WTC11 (cell line): ENCODE data around the gene LRRC8D. TPM values are rescaled to one million over a fixed set of nuclear protein-coding genes. Genes with fewer than 3 reads are reported as not detected.

Experiments used
- ATAC-seq: fragments of 200-7000 bp; cut with Tn5 transposase; 2 replicates; pipeline ENCODE4 v1.10.0; 2021; ENCODE audit warnings: mild to moderate bottlenecking, moderate library complexity
- CTCF ChIA-PET: fragments of 300-600 bp; sonication (Branson Sonifier 250); formaldehyde crosslinking; loops from one replicate; lab custom pipeline; 2021; ENCODE audit warnings: antibody characterized with exemption; lab: Charles Lee
- POLR2A ChIA-PET: fragments of 350-600 bp; sonication (Branson Sonifier 250); formaldehyde crosslinking; loops from one replicate; lab custom pipeline; 2021; ENCODE audit warnings: antibody characterized with exemption; lab: Charles Lee
- DNase-seq: peaks from one replicate; pipeline ENCODE4 v3.0.0; 2021; ENCODE audit warnings: low spot score
- H3K27ac Mint-ChIP-seq: 2 replicates; pipeline ENCODE4 v1.8.0; 2021; ENCODE audit warnings: mixed read lengths
- H3K27me3 Mint-ChIP-seq: 2 replicates; pipeline ENCODE4 v1.8.0; 2021; ENCODE audit warnings: low read depth, mild to moderate bottlenecking, moderate library complexity, mixed read lengths
- H3K36me3 Mint-ChIP-seq: 2 replicates; pipeline ENCODE4 v1.8.0; 2021; ENCODE audit warnings: mixed read lengths
- H3K4me1 Mint-ChIP-seq: 2 replicates; pipeline ENCODE4 v1.8.0; 2022; ENCODE audit warnings: mixed read lengths
- H3K4me3 Mint-ChIP-seq: 2 replicates; pipeline ENCODE4 v1.8.0; 2021; ENCODE audit warnings: mild to moderate bottlenecking, moderate library complexity, mixed read lengths
- H3K9me3 Mint-ChIP-seq: 2 replicates; pipeline ENCODE4 v1.8.0; 2021; ENCODE audit warnings: mixed read lengths
- AR ChIP-seq: fragments of 250-450 bp; sonication (Bioruptor Pico); IDR thresholded peaks from 2 replicates; pipeline ENCODE4 v1.9.0; 2021; ENCODE audit warnings: mild to moderate bottlenecking
- CDX4 ChIP-seq: fragments of 250-450 bp; sonication (Bioruptor Pico); IDR thresholded peaks from 2 replicates; pipeline ENCODE4 v1.9.0; 2021; ENCODE audit warnings: moderate library complexity, mild to moderate bottlenecking, inconsistent platforms, borderline replicate concordance
- CREB1 ChIP-seq: sonication (generic); formaldehyde crosslinking; IDR thresholded peaks from 2 replicates; pipeline ENCODE4 v1.8.0; 2023; ENCODE audit warnings: mild to moderate bottlenecking, missing genetic modification reagents
- CTCF ChIP-seq: fragments of 200-600 bp; IDR thresholded peaks from 2 replicates; pipeline ENCODE4 v1.8.0; 2022; ENCODE audit warnings: antibody characterized with exemption
- E2F1 ChIP-seq: sonication (generic); formaldehyde crosslinking; IDR thresholded peaks from 2 replicates; pipeline ENCODE4 v1.8.0; 2022; ENCODE audit warnings: mild to moderate bottlenecking, missing genetic modification reagents
- E2F5 ChIP-seq: sonication (generic); formaldehyde crosslinking; IDR thresholded peaks from 2 replicates; pipeline ENCODE4 v1.8.1; 2022; ENCODE audit warnings: mild to moderate bottlenecking, moderate library complexity, missing genetic modification reagents
- FOXP4 ChIP-seq: sonication (generic); formaldehyde crosslinking; IDR thresholded peaks from 2 replicates; pipeline ENCODE4 v1.8.0; 2022; ENCODE audit warnings: mild to moderate bottlenecking, missing genetic modification reagents
- GABPB1 ChIP-seq: sonication (generic); formaldehyde crosslinking; IDR thresholded peaks from 2 replicates; pipeline ENCODE4 v1.8.1; 2023; ENCODE audit warnings: mild to moderate bottlenecking, missing genetic modification reagents
- GTF2I ChIP-seq: fragments of 250-450 bp; sonication (Bioruptor Pico); conservative IDR thresholded peaks from 2 replicates; pipeline ENCODE4 v1.4.0; 2021; ENCODE audit warnings: mild to moderate bottlenecking
- HMGXB4 ChIP-seq: sonication (generic); formaldehyde crosslinking; IDR thresholded peaks from 2 replicates; pipeline ENCODE4 v1.8.1; 2023; ENCODE audit warnings: mild to moderate bottlenecking, moderate library complexity, missing genetic modification reagents
- MYBL2 ChIP-seq: sonication (generic); formaldehyde crosslinking; IDR thresholded peaks from 2 replicates; pipeline ENCODE4 v1.8.1; 2023; ENCODE audit warnings: mild to moderate bottlenecking, moderate library complexity, missing genetic modification reagents
- ZNF219 ChIP-seq: sonication (generic); formaldehyde crosslinking; IDR thresholded peaks from 2 replicates; pipeline ENCODE4 v1.8.0; 2023; ENCODE audit warnings: missing genetic modification reagents, mild to moderate bottlenecking, borderline replicate concordance
- ZNF317 ChIP-seq: sonication (generic); formaldehyde crosslinking; IDR thresholded peaks from 2 replicates; pipeline ENCODE4 v1.8.1; 2023; ENCODE audit warnings: low read depth, mild to moderate bottlenecking, moderate library complexity, missing genetic modification reagents, borderline replicate concordance
- ZNF423 ChIP-seq: fragments of 250-450 bp; sonication (Bioruptor Pico); IDR thresholded peaks from 2 replicates; pipeline ENCODE4 v2.1.2; 2022; ENCODE audit warnings: mild to moderate bottlenecking, moderate library complexity
- total RNA-seq: library from RNA; stranded (reverse); gene quantifications from 3 replicates; pipeline ENCODE4 v1.2.3, GENCODE V29; 2021

Gene LRRC8D
- total RNA-seq, 1 experiment from 2014 or later: 42.6 TPM

- peaks cover 15% of the 10 kb centered on the region for H3K9me3 Mint-ChIP-seq
- TF ChIP-seq ZNF219 (no peak), CDX4 (CRISPR knock-in tag) (no peak)
- H3K27ac Mint-ChIP-seq: no peak overlapping the region
- peaks cover 3% of the 10 kb centered on the region; the same call in 1 of the 2 replicates for H3K4me1 Mint-ChIP-seq
- DNase-seq (no peak), ATAC-seq (no peak)
- no peaks in the 10 kb centered on the region for H3K27me3 Mint-ChIP-seq
- H3K36me3 Mint-ChIP-seq: peaks cover 24% of the 10 kb centered on the region
- CTCF ChIA-PET: no interaction called here
- H3K4me3 Mint-ChIP-seq: no peak overlapping the region
- POLR2A ChIA-PET: no interaction called here
Observed at GRCh38 chr1:89878256-89878655, 57.4 kb downstream of the LRRC8D start.

GRCh38 chr1:89880679-89881078 lies 59.8 kb downstream of the LRRC8D start:
- no peak overlapping the region for H3K27ac Mint-ChIP-seq
- H3K36me3 Mint-ChIP-seq: peaks cover 24% of the 10 kb centered on the region
- CTCF ChIA-PET: no interaction called here

GRCh38 chr1:89881415-89882058 lies 60.7 kb downstream of the LRRC8D start:
- ChIA-PET POLR2A (no interaction called here), CTCF (no interaction called here)
- Mint-ChIP-seq H3K4me1 (peaks cover 18% of the 10 kb centered on the region), H3K36me3 (peaks cover 24% of the 10 kb centered on the region), H3K27me3 (no peaks in the 10 kb centered on the region), H3K4me3 (no peak overlapping the region), H3K9me3 (peaks cover 15% of the 10 kb centered on the region), H3K27ac (no peak overlapping the region)
- ATAC-seq: no peak
- DNase-seq: no peak
- no peak for TF ChIP-seq CREB1 (CRISPR knock-in tag)
- no peak for TF ChIP-seq E2F1 (CRISPR knock-in tag)
- no peak for TF ChIP-seq ZNF423 (CRISPR knock-in tag)
- TF ChIP-seq CTCF: no peak
- no peak for TF ChIP-seq FOXP4 (CRISPR knock-in tag)
- TF ChIP-seq HMGXB4: no peak
- no peak for TF ChIP-seq AR

More at GRCh38 chr1:89880679-89881078, 59.8 kb downstream of the LRRC8D start:
- ATAC-seq: no peak
- POLR2A ChIA-PET: no interaction called here
- Mint-ChIP-seq H3K27me3 (no peaks in the 10 kb centered on the region), H3K9me3 (peaks cover 15% of the 10 kb centered on the region), H3K4me3 (no peak overlapping the region), H3K4me1 (peaks cover 10% of the 10 kb centered on the region)
- DNase-seq: no peak
- TF ChIP-seq E2F5 (CRISPR knock-in tag): no peak
- no peak for TF ChIP-seq MYBL2 (CRISPR knock-in tag)
- TF ChIP-seq GABPB1: no peak
- TF ChIP-seq ZNF317 (CRISPR knock-in tag): no peak
- no peak for TF ChIP-seq GTF2I (CRISPR knock-in tag)
